Endothelial cell of umbilical vein (primary cell): ENCODE results near the gene SDK2. TPM values are rescaled to one million over a fixed set of nuclear protein-coding genes. Genes with fewer than 3 reads are reported as not detected.

ENCODE experiments used
- BruUV-seq: library from RNA; stranded (reverse); fragments of 400-500 nt; replicated peaks from 2 replicates; lab custom pipeline; 2021; lab: Mats Ljungman, UMichigan
- CTCF ChIA-PET: fragments of 300-600, 350-600 bp; sonication (Branson Sonifier 250); formaldehyde crosslinking; loops from one replicate; lab custom pipeline; 2021; ENCODE audit warnings: antibody characterized with exemption, inconsistent platforms; lab: Charles Lee
- POLR2A ChIA-PET: fragments of 300-600, 350-600 bp; sonication (Branson Sonifier 250); formaldehyde crosslinking; loops from one replicate; lab custom pipeline; 2021; ENCODE audit warnings: antibody characterized with exemption, inconsistent platforms; lab: Charles Lee
- DNase-seq: peaks from one replicate; pipeline ENCODE4 v3.0.0-alpha.2; 2011; ENCODE audit warnings: low read depth, low spot score
- FAIRE-seq: peaks from 2 replicates; lab custom pipeline; 2011; peaks lifted over from hg19 to GRCh38; lab: Jason Lieb, UNC
- H2AFZ ChIP-seq: 2 replicates; pipeline ENCODE4 v1.6.0; 2012; ENCODE audit warnings: low read depth, low read length, control low read depth, inconsistent platforms
- H3K27ac ChIP-seq: 2 replicates; pipeline ENCODE4 v1.5.1; 2011; ENCODE audit warnings: low read depth, mild to moderate bottlenecking, control low read depth, low read length, moderate library complexity; ENCODE audit not compliant: insufficient read depth
- H3K27me3 ChIP-seq, 2 experiments: 2 replicates each; pipeline versions ENCODE4 v1.6.0 to v1.6.1; 2011; ENCODE audit warnings: low read length in 2 of 2, mixed read lengths in 1 of 2; ENCODE audit not compliant: control insufficient read depth in 2 of 2, insufficient read depth in 2 of 2
- H3K36me3 ChIP-seq, 2 experiments: 2 replicates in 1 of 2; 3 replicates in 1 of 2; pipeline ENCODE4 v1.5.1; 2011; ENCODE audit warnings: low read length in 2 of 2, mild to moderate bottlenecking in 1 of 2, moderate library complexity in 1 of 2; ENCODE audit not compliant: control insufficient read depth in 2 of 2, insufficient read depth in 2 of 2; ENCODE audit errors: extremely low read depth in 1 of 2
- H3K4me1 ChIP-seq: 3 replicates; pipeline ENCODE4 v1.5.1; 2011; ENCODE audit warnings: mild to moderate bottlenecking, low read length; ENCODE audit not compliant: control insufficient read depth, insufficient read depth; ENCODE audit errors: extremely low read depth
- H3K4me2 ChIP-seq: 2 replicates; pipeline ENCODE4 v1.6.1; 2011; ENCODE audit warnings: low read length, control low read depth, mixed read lengths; ENCODE audit not compliant: insufficient read depth
- H3K4me3 ChIP-seq, 3 experiments: fragments of 200-600 bp in 1 of 3; sonication (generic), shearing (Covaris generic) in 1 of 3; replicated peaks in 1 of 3; 2 replicates each; pipeline ENCODE4 v1.5.1; 2011 to 2016; ENCODE audit warnings: control low read depth in 3 of 3, low read length in 3 of 3, mild to moderate bottlenecking in 2 of 3, inconsistent platforms in 1 of 3, low read depth in 1 of 3, moderate library complexity in 1 of 3; ENCODE audit not compliant: insufficient read depth in 1 of 3
- H3K79me2 ChIP-seq: 2 replicates; pipeline ENCODE4 v1.6.0; 2012; ENCODE audit warnings: low read length, inconsistent platforms; ENCODE audit not compliant: control insufficient read depth, insufficient read depth
- H3K9ac ChIP-seq: replicated peaks from 2 replicates; pipeline ENCODE3; 2011; ENCODE audit warnings: low read length, control low read depth; ENCODE audit not compliant: insufficient read depth; ENCODE audit errors: extremely low read depth
- H3K9me1 ChIP-seq: replicated peaks from 3 replicates; pipeline ENCODE4 v1.6.0; 2011; ENCODE audit warnings: mild to moderate bottlenecking, low read length; ENCODE audit not compliant: control insufficient read depth, insufficient read depth; ENCODE audit errors: extremely low read depth
- H3K9me3 ChIP-seq: replicated peaks from 2 replicates; pipeline ENCODE4 v1.5.1; 2012; ENCODE audit warnings: low read length, inconsistent platforms; ENCODE audit not compliant: control insufficient read depth, insufficient read depth
- H4K20me1 ChIP-seq: replicated peaks from 2 replicates; pipeline ENCODE3; 2011; ENCODE audit warnings: mild to moderate bottlenecking, low read length; ENCODE audit not compliant: control insufficient read depth, insufficient read depth; ENCODE audit errors: extremely low read depth
- CTCF ChIP-seq, 2 donors: IDR thresholded peaks; 1 replicate in 1 of 2; 2 replicates in 1 of 2; pipeline ENCODE4 v1.5.1; 2011; ENCODE audit warnings: low read length in 2 of 2, mild to moderate bottlenecking in 2 of 2, moderate library complexity in 2 of 2, control low read depth in 1 of 2, inconsistent platforms in 1 of 2, low read depth in 1 of 2; ENCODE audit not compliant: insufficient read depth in 1 of 2; ENCODE audit errors: extremely low read depth in 1 of 2
- EZH2 ChIP-seq: IDR thresholded peaks from 2 replicates; pipeline ENCODE4 v1.6.1; 2012; ENCODE audit warnings: borderline replicate concordance, low read depth, mild to moderate bottlenecking, moderate library complexity, low read length, inconsistent platforms; ENCODE audit not compliant: severe bottlenecking
- FOS ChIP-seq: IDR thresholded peaks from 2 replicates; pipeline ENCODE4 v1.6.1; 2011; ENCODE audit warnings: mild to moderate bottlenecking, low read length, moderate library complexity, borderline replicate concordance; ENCODE audit not compliant: insufficient read depth
- GATA2 ChIP-seq: IDR thresholded peaks from 2 replicates; pipeline ENCODE4 v1.7.0; 2011; ENCODE audit warnings: low read depth, mild to moderate bottlenecking, moderate library complexity, mixed read lengths, low read length; ENCODE audit not compliant: insufficient read length, insufficient read depth
- JUN ChIP-seq: IDR thresholded peaks from 2 replicates; pipeline ENCODE4 v1.6.1; 2011; ENCODE audit warnings: borderline replicate concordance, low read depth; ENCODE audit not compliant: insufficient read length, insufficient read depth
- MAX ChIP-seq: IDR thresholded peaks from 2 replicates; pipeline ENCODE4 v1.6.1; 2011; ENCODE audit not compliant: insufficient read depth, insufficient read length
- MYC ChIP-seq: IDR thresholded peaks from one replicate; pipeline ENCODE4 v1.6.1; 2011; ENCODE audit warnings: mild to moderate bottlenecking, low read depth, low read length
- POLR2A ChIP-seq: IDR thresholded peaks from 2 replicates; pipeline ENCODE4 v1.6.1; 2012; ENCODE audit warnings: low read depth, mild to moderate bottlenecking, control low read depth, low read length
- POLR2AphosphoS5 ChIP-seq: IDR thresholded peaks from 2 replicates; pipeline ENCODE4 v1.6.1; 2012; ENCODE audit warnings: low read depth, mild to moderate bottlenecking, control low read depth, low read length, moderate library complexity; ENCODE audit not compliant: insufficient read depth
- dilution Hi-C: fragments of 300-500 bp; cut with MboI; formaldehyde crosslinking; loops from one replicate; pipeline ENCODE4 v1.15.0; 2019; ENCODE audit warnings: low sequenced_read_pairs; ENCODE audit not compliant: extremely low pct_ligation_motif_present
- intact Hi-C: fragments of 100-400 bp; cut with micrococcal nuclease; formaldehyde crosslinking; loops from one replicate; pipeline ENCODE4 v1.10.0; 2022
- polyA plus RNA-seq, 4 experiments: library from polyadenylated mRNA; depleted of rRNA in 3 of 4; stranded (reverse) in 3 of 4; unstranded in 1 of 4; fragments of >200 nt; gene quantifications; 2 replicates each; pipeline versions ENCODE4 v1.2.1 to v1.2.3, GENCODE V29; 2011 to 2012; ENCODE audit warnings: missing spikeins in 1 of 4
- total RNA-seq: library from RNA; stranded (reverse); gene quantifications from 2 replicates; pipeline ENCODE4 v1.2.3, GENCODE V29; 2021

SDK2 gene
- total and polyA plus RNA-seq, 2 donors (not counting 3 experiments of a cell fraction or from before 2014, with no cell fraction given), result not detected

- no peak overlapping the region for H3K27ac ChIP-seq
- no peak for TF ChIP-seq FOS
- no peak for TF ChIP-seq MAX
- TF ChIP-seq GATA2, result no peak
- no peak for TF ChIP-seq MYC
- TF ChIP-seq EZH2, result no peak
- TF ChIP-seq CTCF (IDR thresholded peaks at IDR 0.05; ENCODE audit: extremely low read depth in 1 of 2, insufficient read depth in 1 of 2, low read depth in 1 of 2, low read length in 2 of 2), result no peak
- TF ChIP-seq JUN, result no peak
- TF ChIP-seq POLR2A, result no peak
- no peak for TF ChIP-seq POLR2AphosphoS5
- H2AFZ ChIP-seq, result no peak overlapping the region
- intact Hi-C loops (loop anchor here (10.0 kb wide), 1 partner anchor 397 kb away; no protein-coding TSS in a partner anchor), dilution Hi-C loops (no loop called here)
- no peak overlapping the region for H3K4me2 ChIP-seq
- no peaks in the 10 kb centered on the region for H3K9me3 ChIP-seq
- ChIA-PET CTCF (interaction anchor here (1.0 kb wide), 1 partner anchor 46 kb away, joined by 3 read pairs; no protein-coding TSS in a partner anchor), POLR2A (no interaction called here)
- H3K36me3 ChIP-seq, result no peaks in the 10 kb centered on the region
- no peak for DNase-seq
- no TSS peak for BruUV-seq
- FAIRE-seq, result no peak
- no peak overlapping the region for H3K4me3 ChIP-seq
- no peaks in the 10 kb centered on the region for H4K20me1 ChIP-seq
- no peaks in the 10 kb centered on the region for H3K9me1 ChIP-seq
- no peak overlapping the region for H3K9ac ChIP-seq
- H3K27me3 ChIP-seq, result no peaks in the 10 kb centered on the region
- peaks cover 36% of the 10 kb centered on the region for H3K4me1 ChIP-seq
- peaks cover 74% of the 10 kb centered on the region for H3K79me2 ChIP-seq
These were observed 342.1 kb downstream of the SDK2 start for GRCh38 chr17:73302189-73302588.
